ENCODE results near the gene ITK.

DNA sequence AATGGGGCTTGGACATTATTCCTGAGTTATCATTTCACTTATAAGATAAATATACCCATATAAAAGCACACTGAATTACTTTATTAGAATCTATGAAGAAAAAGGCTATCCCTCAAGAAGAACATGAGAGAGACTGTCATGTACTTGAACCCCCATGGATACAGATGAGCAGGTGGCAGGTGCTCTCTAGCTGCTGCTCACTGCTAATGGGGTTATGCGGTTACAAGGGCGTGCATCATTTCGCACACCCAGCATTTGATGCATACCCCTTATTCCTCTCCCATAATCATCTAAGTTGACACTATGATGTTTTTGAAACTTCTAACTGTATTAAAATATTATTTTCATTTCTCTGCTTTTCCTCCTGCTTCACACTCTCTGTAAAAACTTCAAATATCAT lies 16.4 kb downstream of the ITK start:
- TF ChIP-seq, protein P1, sequence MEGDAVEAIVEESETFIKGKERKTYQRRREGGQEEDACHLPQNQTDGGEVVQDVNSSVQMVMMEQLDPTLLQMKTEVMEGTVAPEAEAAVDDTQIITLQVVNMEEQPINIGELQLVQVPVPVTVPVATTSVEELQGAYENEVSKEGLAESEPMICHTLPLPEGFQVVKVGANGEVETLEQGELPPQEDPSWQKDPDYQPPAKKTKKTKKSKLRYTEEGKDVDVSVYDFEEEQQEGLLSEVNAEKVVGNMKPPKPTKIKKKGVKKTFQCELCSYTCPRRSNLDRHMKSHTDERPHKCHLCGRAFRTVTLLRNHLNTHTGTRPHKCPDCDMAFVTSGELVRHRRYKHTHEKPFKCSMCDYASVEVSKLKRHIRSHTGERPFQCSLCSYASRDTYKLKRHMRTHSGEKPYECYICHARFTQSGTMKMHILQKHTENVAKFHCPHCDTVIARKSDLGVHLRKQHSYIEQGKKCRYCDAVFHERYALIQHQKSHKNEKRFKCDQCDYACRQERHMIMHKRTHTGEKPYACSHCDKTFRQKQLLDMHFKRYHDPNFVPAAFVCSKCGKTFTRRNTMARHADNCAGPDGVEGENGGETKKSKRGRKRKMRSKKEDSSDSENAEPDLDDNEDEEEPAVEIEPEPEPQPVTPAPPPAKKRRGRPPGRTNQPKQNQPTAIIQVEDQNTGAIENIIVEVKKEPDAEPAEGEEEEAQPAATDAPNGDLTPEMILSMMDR (optimal IDR thresholded peaks at IDR 0.05 in 1 of 3, IDR thresholded peaks at IDR 0.05 in 1 of 3, conservative IDR thresholded peaks at IDR 0.05 in 1 of 3; ENCODE audit: extremely low read depth in 1 of 3, insufficient read depth in 2 of 3, low read length in 3 of 3): no peak
- no peak for TF ChIP-seq EZH2 (IDR thresholded peaks at IDR 0.05; ENCODE audit: low read length)
